Right lobe of liver (tissue), 6 donors: ENCODE measurements around the gene CCDC148. TPM values are rescaled to one million over a fixed set of nuclear protein-coding genes. Genes with fewer than 3 reads are reported as not detected.

Experiments used
- ATAC-seq, 4 donors: fragments of 200-7000 bp; cut with Tn5 transposase; one replicate each; pipeline ENCODE4 v1.9.1; 2020; ENCODE audit warnings: mild to moderate bottlenecking in 4 of 4, moderate library complexity in 4 of 4
- DNase-seq, 3 donors: peaks; one replicate each; pipeline ENCODE4 v3.0.0-alpha.2; 2020
- H3K27ac ChIP-seq, 3 donors: fragments of 200-600 bp; one replicate each; pipeline ENCODE4 v1.8.0; 2022
- H3K27me3 ChIP-seq, 2 donors: fragments of 200-600 bp; one replicate each; pipeline ENCODE4 v1.8.0; 2022
- H3K36me3 ChIP-seq, 4 donors: fragments of 200-600 bp; sonication (generic) in 1 of 4; one replicate each; pipeline versions ENCODE4 v1.5.1 to v1.8.0; 2017 to 2022; ENCODE audit warnings: control low read depth in 1 of 4
- H3K4me1 ChIP-seq, 4 donors: fragments of 200-600 bp; sonication (generic) in 1 of 4; one replicate each; pipeline versions ENCODE4 v1.5.1 to v1.8.0; 2017 to 2022; ENCODE audit warnings: control low read depth in 1 of 4
- H3K4me3 ChIP-seq, 3 donors: fragments of 200-600 bp; one replicate each; pipeline ENCODE4 v1.8.0; 2022
- H3K9me3 ChIP-seq, 4 donors: fragments of 200-600 bp; sonication (generic) in 1 of 4; one replicate each; pipeline versions ENCODE4 v1.5.1 to v1.8.0; 2017 to 2022; ENCODE audit warnings: control low read depth in 1 of 4
- POLR2A ChIP-seq: fragments of 450-650 bp; IDR thresholded peaks from one replicate; pipeline ENCODE4 v1.6.1; 2017; ENCODE audit warnings: antibody characterized with exemption, mild to moderate bottlenecking
- WGBS: methylation state at CpG from one replicate; pipeline ENCODE4 v1.1.6; 2018; ENCODE audit warnings: low coverage, low lambda C conversion rate; ENCODE audit not compliant: insufficient coverage; ENCODE audit errors: missing lambda C conversion rate; 5-methylcytosine and 5-hydroxymethylcytosine counted together
- intact Hi-C, 2 donors: fragments of 100-400 bp; cut with DNase I; formaldehyde crosslinking; loops; one replicate each; pipeline versions ENCODE4 v1.11.2 to v1.14.1; 2022
- total RNA-seq, 6 experiments: library from RNA; depleted of rRNA in 2 of 6; stranded (reverse); fragments of >200 nt in 2 of 6; fragmentation: NEBNext Ultra II Directional in 3 of 6; extraction: Animal tissue kit (Norgen Biotek cat#: 25700) in 3 of 6; gene quantifications; one replicate each; pipeline versions ENCODE4 v1.1.0 to v1.2.4, GENCODE V29; 2016 to 2023
- TF ChIP-seq, protein P1 (sequence below), 4 donors: fragments of 200-600 bp in 3 of 4; fragments of 450-650 bp in 1 of 4; IDR thresholded peaks; one replicate each; pipeline versions ENCODE4 v1.5.1 to v1.8.0; 2016 to 2022; ENCODE audit warnings: antibody characterized with exemption in 4 of 4, mild to moderate bottlenecking in 2 of 4
- donor health status: DM: no; HTN: yes; CAD: no.
- donor health status: DM: no; HTN: no; CAD: no.
- donor health status: DM: no; HTN: no; CAD: no.
- donor health status: DM: no; HTN: yes; CAD: no.
- donor health status: DM: no; HTN: yes; CAD: no.

Gene CCDC148
- total RNA-seq, 6 experiments from 2014 or later: 0.12 to 0.53 (median 0.20) TPM; not detected in 1

DNA sequence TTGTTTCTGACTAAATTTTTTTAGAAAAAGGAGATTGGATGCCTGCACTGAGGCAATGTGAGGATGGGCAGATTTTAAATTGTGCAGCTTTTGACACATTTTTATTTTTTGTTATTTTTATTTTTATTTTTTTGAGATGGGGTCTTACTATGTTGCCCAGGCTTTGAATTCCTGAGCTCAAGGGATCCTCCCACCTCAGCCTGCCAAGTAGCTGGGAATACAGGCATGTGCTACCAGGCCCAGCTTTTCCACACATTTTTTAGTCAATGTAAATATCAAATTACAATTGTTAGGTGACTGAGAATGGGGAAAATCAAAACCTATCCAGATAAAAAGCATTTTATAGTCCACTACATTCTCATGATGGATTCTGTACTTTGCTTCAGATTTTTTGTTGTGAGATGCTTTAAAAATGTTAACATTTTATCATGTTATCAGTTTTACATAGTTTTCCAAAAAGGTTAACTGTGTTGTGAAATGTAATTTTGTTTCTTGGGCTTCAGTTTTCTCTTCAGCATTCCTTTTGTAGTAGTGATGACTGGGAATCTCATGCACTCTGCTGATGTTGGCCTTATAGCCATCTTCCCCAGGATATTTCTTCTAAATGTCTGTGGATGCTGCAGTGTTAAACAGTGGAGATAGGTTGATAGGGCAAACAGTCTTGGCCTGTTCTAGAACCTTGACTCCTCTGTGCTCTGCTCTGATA, 41.6 kb upstream of the CCDC148 start:
- intact Hi-C loops: no loop called here
- H3K9me3 ChIP-seq: no peaks in the 10 kb centered on the region
- no peaks in the 10 kb centered on the region for H3K36me3 ChIP-seq
- H3K27me3 ChIP-seq: no peaks in the 10 kb centered on the region
- H3K27ac ChIP-seq: no peak overlapping the region
- H3K4me3 ChIP-seq: no peak overlapping the region
- H3K4me1 ChIP-seq: peaks cover 0 to 41% (median 6%) of the 10 kb centered on the region in 4 donors
- ATAC-seq (no peak), DNase-seq (no peak)
- no peak for TF ChIP-seq POLR2A
- TF ChIP-seq, protein P1, sequence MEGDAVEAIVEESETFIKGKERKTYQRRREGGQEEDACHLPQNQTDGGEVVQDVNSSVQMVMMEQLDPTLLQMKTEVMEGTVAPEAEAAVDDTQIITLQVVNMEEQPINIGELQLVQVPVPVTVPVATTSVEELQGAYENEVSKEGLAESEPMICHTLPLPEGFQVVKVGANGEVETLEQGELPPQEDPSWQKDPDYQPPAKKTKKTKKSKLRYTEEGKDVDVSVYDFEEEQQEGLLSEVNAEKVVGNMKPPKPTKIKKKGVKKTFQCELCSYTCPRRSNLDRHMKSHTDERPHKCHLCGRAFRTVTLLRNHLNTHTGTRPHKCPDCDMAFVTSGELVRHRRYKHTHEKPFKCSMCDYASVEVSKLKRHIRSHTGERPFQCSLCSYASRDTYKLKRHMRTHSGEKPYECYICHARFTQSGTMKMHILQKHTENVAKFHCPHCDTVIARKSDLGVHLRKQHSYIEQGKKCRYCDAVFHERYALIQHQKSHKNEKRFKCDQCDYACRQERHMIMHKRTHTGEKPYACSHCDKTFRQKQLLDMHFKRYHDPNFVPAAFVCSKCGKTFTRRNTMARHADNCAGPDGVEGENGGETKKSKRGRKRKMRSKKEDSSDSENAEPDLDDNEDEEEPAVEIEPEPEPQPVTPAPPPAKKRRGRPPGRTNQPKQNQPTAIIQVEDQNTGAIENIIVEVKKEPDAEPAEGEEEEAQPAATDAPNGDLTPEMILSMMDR (IDR thresholded peaks at IDR 0.05): no peak

- Histone ChIP-seq H3K4me1 (peaks cover 0 to 39% (median 6%) of the 10 kb centered on the region in 4 donors), H3K36me3 (no peaks in the 10 kb centered on the region), H3K4me3 (no peak overlapping the region), H3K9me3 (no peaks in the 10 kb centered on the region), H3K27me3 (no peaks in the 10 kb centered on the region), H3K27ac (no peak overlapping the region)
- no peak for DNase-seq
- intact Hi-C loops: no loop called here
- TF ChIP-seq POLR2A: no peak
- TF ChIP-seq, protein P1 (IDR thresholded peaks at IDR 0.05): no peak
- WGBS: 32% methylated on average over 1 of the region's 1 CpG
- peak; percentile 78 to 89 (median 86) for ATAC-seq
Observed at GRCh38 chr2:158497486-158497885, 40.9 kb upstream of the CCDC148 start.

GRCh38 chr2:158496986-158497385, 40.4 kb upstream of the CCDC148 start:
- ATAC-seq: peak in 3 of 4 donors; percentile 23 to 37 (median 29)
- Histone ChIP-seq H3K4me3 (no peak overlapping the region), H3K36me3 (no peaks in the 10 kb centered on the region), H3K27me3 (no peaks in the 10 kb centered on the region), H3K4me1 (peaks cover 0 to 34% (median 5%) of the 10 kb centered on the region in 4 donors), H3K27ac (no peak overlapping the region), H3K9me3 (no peaks in the 10 kb centered on the region)
- intact Hi-C loops: no loop called here
- DNase-seq: no peak
- TF ChIP-seq, protein P1 (IDR thresholded peaks at IDR 0.05): no peak
- TF ChIP-seq POLR2A: no peak
- WGBS: 56% methylated on average over 3 of the region's 3 CpGs

DNA sequence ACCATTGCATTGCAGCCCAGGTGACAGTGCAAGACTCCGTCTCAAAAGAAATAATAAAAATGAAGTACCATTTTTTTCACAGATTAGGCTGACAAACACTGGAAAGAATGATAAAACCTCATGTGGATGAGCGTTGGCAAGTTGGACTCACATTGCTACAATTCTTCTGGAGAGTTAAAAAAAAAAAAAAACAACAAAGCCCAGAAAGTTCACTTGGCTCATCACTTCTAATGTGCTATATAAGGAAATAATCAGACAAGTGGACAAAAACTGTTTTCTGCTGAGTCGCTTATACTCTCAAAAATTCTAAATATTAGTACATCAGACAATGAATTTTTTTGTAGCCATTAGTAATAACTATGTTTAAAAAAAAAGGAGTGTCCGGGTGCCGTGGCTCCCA, 38.6 kb upstream of the CCDC148 start:
- 94% methylated on average over 4 of the region's 5 CpGs for WGBS
- H3K4me1 ChIP-seq: peaks cover 0 to 22% (median 5%) of the 10 kb centered on the region in 4 donors

More for the DNA sequence above, 38.6 kb upstream of the CCDC148 start:
- TF ChIP-seq, protein P1 (IDR thresholded peaks at IDR 0.05): no peak
- no peak for TF ChIP-seq POLR2A
- DNase-seq (no peak), ATAC-seq (no peak)
- Histone ChIP-seq H3K4me3 (no peak overlapping the region), H3K9me3 (no peaks in the 10 kb centered on the region), H3K36me3 (no peaks in the 10 kb centered on the region), H3K27ac (no peak overlapping the region), H3K27me3 (no peaks in the 10 kb centered on the region)
- intact Hi-C loops: no loop called here
